GM12865 (cell line): ENCODE results near the gene GOLPH3.
"Not testable (repeated sequence)": the region's sequence is repeated elsewhere in the genome, so short reads cannot be mapped to it uniquely, and the experiment has no call there.

Experiments used
- DNase-seq: peaks from one replicate; pipeline ENCODE4 v3.0.0; 2010; ENCODE audit warnings: low read depth
- H3K4me3 ChIP-seq: 2 replicates; pipeline ENCODE4 v1.5.1; 2011; ENCODE audit warnings: mild to moderate bottlenecking, low read depth, low read length, control low read depth
- CTCF ChIP-seq: IDR thresholded peaks from 2 replicates; pipeline ENCODE4 v1.5.1; 2011; ENCODE audit warnings: low read length, control low read depth, low read depth, inconsistent platforms; ENCODE audit not compliant: insufficient read depth; ENCODE audit errors: missing control alignments

GOLPH3 gene

GRCh38 chr5:32088214-32088613 is 85.9 kb downstream of the GOLPH3 start:
- H3K4me3 ChIP-seq = no peak overlapping the region
- DNase-seq = no peak
- no peak for TF ChIP-seq CTCF

DNA sequence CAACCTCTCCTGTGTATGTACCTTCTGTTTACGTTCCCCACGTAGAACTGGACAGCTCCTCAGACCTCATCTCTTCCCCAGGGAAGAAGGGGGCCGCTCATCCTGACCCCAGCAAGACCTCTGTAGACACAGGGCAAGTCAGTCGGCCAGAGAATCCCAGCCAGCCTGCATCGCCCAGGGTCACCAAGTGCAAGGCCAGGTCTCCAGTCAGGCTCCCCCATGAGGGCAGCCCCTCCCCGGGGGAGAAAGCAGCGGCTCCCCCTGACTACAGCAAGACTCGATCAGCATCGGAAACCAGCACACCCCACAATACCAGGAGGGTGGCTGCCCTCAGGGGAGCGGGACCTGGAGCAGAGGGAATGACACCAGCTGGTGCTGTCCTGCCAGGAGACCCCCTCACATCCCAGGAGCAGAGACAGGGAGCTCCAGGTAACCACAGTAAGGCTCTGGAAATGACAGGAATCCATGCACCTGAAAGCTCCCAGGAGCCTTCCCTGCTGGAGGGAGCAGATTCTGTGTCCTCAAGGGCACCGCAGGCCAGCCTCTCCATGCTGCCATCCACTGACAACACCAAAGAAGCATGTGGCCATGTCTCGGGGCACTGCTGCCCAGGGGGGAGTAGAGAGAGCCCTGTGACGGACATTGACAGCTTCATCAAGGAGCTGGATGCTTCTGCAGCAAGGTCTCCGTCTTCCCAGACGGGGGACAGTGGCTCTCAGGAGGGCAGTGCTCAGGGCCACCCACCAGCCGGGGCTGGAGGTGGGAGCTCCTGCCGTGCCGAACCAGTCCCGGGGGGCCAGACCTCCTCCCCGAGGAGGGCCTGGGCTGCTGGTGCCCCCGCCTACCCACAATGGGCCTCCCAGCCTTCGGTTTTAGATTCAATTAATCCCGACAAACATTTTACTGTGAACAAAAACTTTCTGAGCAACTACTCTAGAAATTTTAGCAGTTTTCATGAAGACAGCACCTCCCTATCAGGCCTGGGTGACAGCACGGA is 86.7 kb downstream of the GOLPH3 start:
- DNase-seq = no peak
- TF ChIP-seq CTCF = no peak
- no peak overlapping the region for H3K4me3 ChIP-seq

GRCh38 chr5:32083981-32084430 is 90.1 kb downstream of the GOLPH3 start:
- H3K4me3 ChIP-seq = no peak overlapping the region
- no peak for DNase-seq
- TF ChIP-seq CTCF = no peak

DNA sequence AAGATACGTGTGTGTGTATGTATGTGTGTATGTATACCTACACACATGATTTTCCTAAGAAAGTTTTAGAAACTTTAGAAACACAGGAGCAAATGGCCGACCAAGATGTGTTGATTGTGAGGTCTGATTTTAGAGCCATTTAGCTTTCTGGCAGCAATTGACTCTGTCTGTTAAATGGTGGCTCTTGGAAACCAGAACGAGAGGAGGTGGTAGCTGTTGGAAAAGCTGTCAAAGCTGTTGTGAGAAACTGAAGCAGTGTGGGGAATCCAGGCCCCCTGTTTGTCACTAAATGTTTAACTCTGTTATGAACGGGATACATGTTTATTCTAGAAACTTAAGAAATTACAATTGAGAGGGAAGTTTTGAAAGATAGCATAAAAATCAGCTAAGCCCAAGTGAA is 91.4 kb downstream of the GOLPH3 start:
- H3K4me3 ChIP-seq = no peak overlapping the region
- no peak for DNase-seq
- no peak for TF ChIP-seq CTCF

- not testable (repeated sequence) for H3K4me3 ChIP-seq, DNase-seq
These were observed 93.6 kb downstream of the GOLPH3 start for GRCh38 chr5:32080565-32080964.

DNA sequence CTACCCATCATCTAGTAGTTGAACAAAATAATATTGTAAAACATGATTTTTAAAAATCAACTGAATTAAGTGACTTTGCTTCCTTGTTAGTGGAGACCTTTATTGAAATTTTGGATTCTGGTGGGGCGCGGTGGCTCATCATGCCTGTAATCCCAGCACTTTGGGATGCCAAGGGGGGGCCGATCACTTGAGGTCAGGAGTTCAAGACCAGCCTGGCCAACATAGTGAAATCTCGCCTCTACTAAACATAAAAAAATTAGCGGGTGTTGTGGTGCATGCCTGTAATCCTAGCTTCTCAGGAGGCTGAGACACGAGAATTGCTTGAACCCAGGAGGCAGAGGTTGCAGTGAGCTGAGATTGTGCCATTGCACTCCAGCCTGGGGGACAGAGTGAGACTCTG is 95.3 kb downstream of the GOLPH3 start:
- DNase-seq, H3K4me3 ChIP-seq: not testable (repeated sequence)

GRCh38 chr5:32076699-32077695 is 97.1 kb downstream of the GOLPH3 start:
- DNase-seq = peak; percentile 54
- no peak overlapping the region for H3K4me3 ChIP-seq
- TF ChIP-seq CTCF = peak; percentile 67
